NB4 (cell line): Measurements from ENCODE around the gene CSN2.

Source experiments
- CTCF ChIP-seq: IDR thresholded peaks from one replicate; pipeline ENCODE4 v1.5.1; 2012; ENCODE audit warnings: low read depth, low read length
- TF ChIP-seq, protein P1 (sequence below): IDR thresholded peaks from 2 replicates; pipeline ENCODE4 v1.6.1; 2011; ENCODE audit warnings: low read depth, low read length

DNA sequence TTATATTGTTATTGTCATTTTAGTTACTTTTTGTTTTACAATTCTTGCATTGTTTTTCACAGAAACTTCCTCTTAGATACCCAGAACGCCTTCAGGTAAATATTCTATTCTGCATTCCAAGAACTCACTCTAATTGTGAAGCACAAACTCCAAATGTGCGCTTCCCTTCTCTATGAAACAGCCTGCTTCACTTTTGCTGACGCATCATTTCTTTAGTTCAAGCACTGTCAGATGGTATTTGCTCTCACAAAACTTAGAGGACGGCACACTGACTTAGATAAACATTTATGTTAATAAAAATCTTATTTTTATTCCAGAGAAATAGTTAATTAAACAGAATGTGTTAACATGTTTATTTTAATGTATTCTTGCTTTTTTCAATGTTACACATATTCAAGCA is 31.4 kb downstream of the CSN2 start:
- TF ChIP-seq, protein P1, sequence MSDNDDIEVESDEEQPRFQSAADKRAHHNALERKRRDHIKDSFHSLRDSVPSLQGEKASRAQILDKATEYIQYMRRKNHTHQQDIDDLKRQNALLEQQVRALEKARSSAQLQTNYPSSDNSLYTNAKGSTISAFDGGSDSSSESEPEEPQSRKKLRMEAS = no peak
- TF ChIP-seq CTCF = no peak
